H9 (cell line): ENCODE data around the gene GLIPR1L1. TPM values are rescaled to one million over a fixed set of nuclear protein-coding genes. Genes with fewer than 3 reads are reported as not detected.

Source experiments
- DNase-seq: peaks from one replicate; pipeline ENCODE4 v3.0.0-alpha.2; 2017
- H2AFZ ChIP-seq: one replicate; pipeline ENCODE4 v1.6.1; 2013; ENCODE audit warnings: mild to moderate bottlenecking, low read length, control low read depth, moderate library complexity
- H2AK5ac ChIP-seq: 2 replicates; pipeline ENCODE4 v1.6.1; 2013; ENCODE audit warnings: low read length, control low read depth, mixed read lengths; ENCODE audit not compliant: insufficient read length
- H2BK120ac ChIP-seq: one replicate; pipeline ENCODE4 v1.6.1; 2013; ENCODE audit warnings: low read depth, mild to moderate bottlenecking, low read length, control low read depth, inconsistent platforms; ENCODE audit not compliant: poor library complexity, severe bottlenecking
- H2BK12ac ChIP-seq: 2 replicates; pipeline ENCODE4 v1.6.1; 2013; ENCODE audit warnings: low read length, control low read depth, mixed read lengths, low read depth; ENCODE audit not compliant: insufficient read length
- H2BK15ac ChIP-seq: 2 replicates; pipeline ENCODE4 v1.6.1; 2013; ENCODE audit warnings: low read depth, low read length, control low read depth
- H2BK20ac ChIP-seq: one replicate; pipeline ENCODE4 v1.6.1; 2013; ENCODE audit warnings: low read depth, mild to moderate bottlenecking, low read length, control low read depth, inconsistent platforms; ENCODE audit not compliant: poor library complexity, severe bottlenecking
- H2BK5ac ChIP-seq: 2 replicates; pipeline ENCODE4 v1.6.1; 2013; ENCODE audit warnings: low read length, control low read depth, mixed read lengths; ENCODE audit not compliant: insufficient read length
- H3K14ac ChIP-seq: 2 replicates; pipeline ENCODE4 v1.6.1; 2013; ENCODE audit warnings: low read length, control low read depth; ENCODE audit not compliant: insufficient read depth
- H3K18ac ChIP-seq: 2 replicates; pipeline ENCODE4 v1.6.1; 2013; ENCODE audit warnings: low read depth, mild to moderate bottlenecking, mixed read lengths, low read length, control low read depth; ENCODE audit not compliant: insufficient read length
- H3K23ac ChIP-seq: 2 replicates; pipeline ENCODE4 v1.6.1; 2013; ENCODE audit warnings: low read length, control low read depth, mixed read lengths, low read depth; ENCODE audit not compliant: insufficient read length
- H3K23me2 ChIP-seq: 2 replicates; pipeline ENCODE4 v1.6.1; 2013; ENCODE audit warnings: low read depth, mild to moderate bottlenecking, mixed read lengths, low read length, control low read depth; ENCODE audit not compliant: insufficient read length, poor library complexity, severe bottlenecking
- H3K27ac ChIP-seq: 2 replicates; pipeline ENCODE4 v1.5.1; 2013; ENCODE audit warnings: low read length, control low read depth, mixed read lengths, low read depth; ENCODE audit not compliant: insufficient read length
- H3K27me3 ChIP-seq: 2 replicates; pipeline ENCODE4 v1.6.1; 2013; ENCODE audit warnings: low read length, control low read depth, inconsistent platforms; ENCODE audit not compliant: insufficient read depth
- H3K4ac ChIP-seq: 2 replicates; pipeline ENCODE4 v1.6.1; 2013; ENCODE audit warnings: low read depth, mild to moderate bottlenecking, control low read depth, inconsistent platforms, low read length, moderate library complexity
- H3K4me1 ChIP-seq: 2 replicates; pipeline ENCODE4 v1.6.1; 2013; ENCODE audit warnings: low read length, control low read depth, inconsistent platforms; ENCODE audit not compliant: insufficient read depth
- H3K4me2 ChIP-seq: 2 replicates; pipeline ENCODE4 v1.6.1; 2013; ENCODE audit warnings: low read length, control low read depth, mixed read lengths; ENCODE audit not compliant: insufficient read length, insufficient read depth
- H3K56ac ChIP-seq: 2 replicates; pipeline ENCODE4 v1.6.1; 2013; ENCODE audit warnings: low read depth, mild to moderate bottlenecking, mixed read lengths, low read length, control low read depth; ENCODE audit not compliant: insufficient read length
- H3K79me1 ChIP-seq: 2 replicates; pipeline ENCODE4 v1.6.1; 2013; ENCODE audit warnings: low read depth, mild to moderate bottlenecking, moderate library complexity, low read length, control low read depth, inconsistent platforms; ENCODE audit not compliant: insufficient read depth, poor library complexity, severe bottlenecking
- H3K79me2 ChIP-seq: 2 replicates; pipeline ENCODE4 v1.6.1; 2013; ENCODE audit warnings: low read length, control low read depth, inconsistent platforms; ENCODE audit not compliant: insufficient read depth
- H3K9ac ChIP-seq: 2 replicates; pipeline ENCODE4 v1.6.1; 2013; ENCODE audit warnings: low read length, control low read depth, mixed read lengths; ENCODE audit not compliant: insufficient read length; ENCODE audit errors: extremely low read depth
- H3K9me3 ChIP-seq: one replicate; pipeline ENCODE4 v1.6.1; 2013; ENCODE audit warnings: low read depth, low read length, inconsistent platforms; ENCODE audit not compliant: control insufficient read depth
- H3T11ph ChIP-seq: one replicate; pipeline ENCODE4 v1.6.1; 2013; ENCODE audit warnings: mild to moderate bottlenecking, low read length, control low read depth, inconsistent platforms
- H4K20me1 ChIP-seq: one replicate; pipeline ENCODE4 v1.6.1; 2013; ENCODE audit not compliant: control insufficient read depth, insufficient read length, insufficient read depth
- H4K5ac ChIP-seq: 2 replicates; pipeline ENCODE4 v1.6.1; 2013; ENCODE audit warnings: low read depth, mild to moderate bottlenecking, mixed read lengths, low read length, control low read depth; ENCODE audit not compliant: insufficient read length
- H4K8ac ChIP-seq: replicated peaks from 2 replicates; pipeline ENCODE4 v1.6.1; 2013; ENCODE audit warnings: low read length, control low read depth, mixed read lengths, low read depth; ENCODE audit not compliant: insufficient read length
- H4K91ac ChIP-seq: 2 replicates; pipeline ENCODE4 v1.6.1; 2013; ENCODE audit warnings: low read depth, mild to moderate bottlenecking, moderate library complexity, mixed read lengths, low read length, control low read depth; ENCODE audit not compliant: insufficient read length
- H3K27ac Mint-ChIP-seq, 3 experiments: 2 replicates in 2 of 3; 3 replicates in 1 of 3; pipeline ENCODE4 v1.8.0; 2020 to 2021; ENCODE audit warnings: mixed read lengths in 3 of 3, mild to moderate bottlenecking in 1 of 3, moderate library complexity in 1 of 3
- H3K27me3 Mint-ChIP-seq: 2 replicates; pipeline ENCODE4 v1.8.0; 2021; ENCODE audit warnings: low read depth, mild to moderate bottlenecking, moderate library complexity, mixed read lengths
- H3K36me3 Mint-ChIP-seq, 3 experiments: 2 replicates in 2 of 3; 3 replicates in 1 of 3; pipeline ENCODE4 v1.8.0; 2020 to 2021; ENCODE audit warnings: low read depth in 3 of 3, mixed read lengths in 3 of 3; ENCODE audit not compliant: insufficient read depth in 1 of 3
- H3K4me1 Mint-ChIP-seq, 2 experiments: 2 replicates each; pipeline ENCODE4 v1.8.0; 2020; ENCODE audit warnings: mixed read lengths in 2 of 2
- H3K4me3 Mint-ChIP-seq, 2 experiments: 2 replicates in 1 of 2; 3 replicates in 1 of 2; pipeline ENCODE4 v1.8.0; 2020 to 2021; ENCODE audit warnings: mild to moderate bottlenecking in 2 of 2, mixed read lengths in 2 of 2, moderate library complexity in 1 of 2
- H3K9me3 Mint-ChIP-seq, 2 experiments: 2 replicates in 1 of 2; 3 replicates in 1 of 2; pipeline ENCODE4 v1.8.0; 2020; ENCODE audit warnings: mild to moderate bottlenecking in 2 of 2, mixed read lengths in 2 of 2, moderate library complexity in 1 of 2
- WGBS: extraction: QIAGEN DNeasy Blood & Tissue Kit; methylation state at CpG from one replicate; pipeline ENCODE4 v1.1.7; 2013; ENCODE audit warnings: missing lambda C conversion rate, low lambda C conversion rate, mixed read lengths; ENCODE audit not compliant: insufficient read length; ENCODE audit errors: extremely low coverage; 5-methylcytosine and 5-hydroxymethylcytosine counted together
- total RNA-seq: library from RNA; stranded (reverse); gene quantifications from 2 replicates; pipeline ENCODE4 v1.2.1, GENCODE V29; 2021
- TF ChIP-seq, protein P1 (sequence below): fragments of 200-600 bp; sonication (generic); conservative IDR thresholded peaks from 3 replicates; pipeline ENCODE4 v1.8.0; 2021; ENCODE audit warnings: antibody characterized with exemption, mild to moderate bottlenecking

The GLIPR1L1 gene
- total RNA-seq, 1 experiment from 2014 or later = 1.9 TPM

DNA sequence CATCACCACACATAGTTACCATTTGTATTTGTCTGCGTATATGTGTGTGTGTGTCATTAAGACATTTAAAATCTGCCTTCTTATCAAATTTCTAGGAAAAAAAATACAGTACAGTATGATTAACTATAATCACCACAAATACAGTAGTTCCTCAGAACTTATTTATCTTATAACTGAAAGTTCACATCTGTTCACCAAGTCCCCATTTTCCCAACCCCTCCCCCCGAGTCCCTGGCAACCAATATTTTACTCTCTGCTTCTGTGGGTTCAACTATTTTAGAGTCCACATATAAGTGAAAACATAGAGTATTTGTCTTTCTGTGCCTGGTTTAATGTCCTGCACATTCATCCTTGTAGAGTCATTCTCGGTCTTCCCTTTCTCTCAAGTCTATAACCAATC is 16.7 kb upstream of the GLIPR1L1 start:
- no peaks in the 10 kb centered on the region for H3K79me1 ChIP-seq
- no peaks in the 10 kb centered on the region for H4K20me1 ChIP-seq
- H3K56ac ChIP-seq = no peak overlapping the region
- no peak overlapping the region for H2BK12ac ChIP-seq
- no peaks in the 10 kb centered on the region for H3K9me3 ChIP-seq
- no peak overlapping the region for H3K4me2 ChIP-seq
- no peak overlapping the region for H2BK15ac ChIP-seq
- no peaks in the 10 kb centered on the region for H3K79me2 ChIP-seq
- no CpG with 5 or more reads among the region's 3 CpGs for WGBS
- H3K9me3 Mint-ChIP-seq = no peaks in the 10 kb centered on the region
- no peak overlapping the region for H4K91ac ChIP-seq
- H2BK120ac ChIP-seq = no peak overlapping the region
- no peak overlapping the region for H2AFZ ChIP-seq
- TF ChIP-seq, protein P1, sequence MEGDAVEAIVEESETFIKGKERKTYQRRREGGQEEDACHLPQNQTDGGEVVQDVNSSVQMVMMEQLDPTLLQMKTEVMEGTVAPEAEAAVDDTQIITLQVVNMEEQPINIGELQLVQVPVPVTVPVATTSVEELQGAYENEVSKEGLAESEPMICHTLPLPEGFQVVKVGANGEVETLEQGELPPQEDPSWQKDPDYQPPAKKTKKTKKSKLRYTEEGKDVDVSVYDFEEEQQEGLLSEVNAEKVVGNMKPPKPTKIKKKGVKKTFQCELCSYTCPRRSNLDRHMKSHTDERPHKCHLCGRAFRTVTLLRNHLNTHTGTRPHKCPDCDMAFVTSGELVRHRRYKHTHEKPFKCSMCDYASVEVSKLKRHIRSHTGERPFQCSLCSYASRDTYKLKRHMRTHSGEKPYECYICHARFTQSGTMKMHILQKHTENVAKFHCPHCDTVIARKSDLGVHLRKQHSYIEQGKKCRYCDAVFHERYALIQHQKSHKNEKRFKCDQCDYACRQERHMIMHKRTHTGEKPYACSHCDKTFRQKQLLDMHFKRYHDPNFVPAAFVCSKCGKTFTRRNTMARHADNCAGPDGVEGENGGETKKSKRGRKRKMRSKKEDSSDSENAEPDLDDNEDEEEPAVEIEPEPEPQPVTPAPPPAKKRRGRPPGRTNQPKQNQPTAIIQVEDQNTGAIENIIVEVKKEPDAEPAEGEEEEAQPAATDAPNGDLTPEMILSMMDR = no peak
- H3K4me1 ChIP-seq = no peaks in the 10 kb centered on the region
- peaks cover 0 to 3% of the 10 kb centered on the region in 2 experiments; a peak in 1 of 4 replicates for H3K4me1 Mint-ChIP-seq
- no peak overlapping the region for H3K18ac ChIP-seq
- no peak overlapping the region for H4K8ac ChIP-seq
- no peak for DNase-seq
- no peak overlapping the region for H3K4ac ChIP-seq
- no peak overlapping the region for H2AK5ac ChIP-seq
- no peak overlapping the region for H3K27ac ChIP-seq
- no peaks in the 10 kb centered on the region for H3K27me3 Mint-ChIP-seq
- H3K27ac Mint-ChIP-seq = no peak overlapping the region
- H3K14ac ChIP-seq = no peak overlapping the region
- no peak overlapping the region for H2BK20ac ChIP-seq
- no peaks in the 10 kb centered on the region for H3K27me3 ChIP-seq
- H3K36me3 Mint-ChIP-seq = no peaks in the 10 kb centered on the region
- H3K4me3 Mint-ChIP-seq = no peak overlapping the region
- H3T11ph ChIP-seq = no peak overlapping the region
- H4K5ac ChIP-seq = no peak overlapping the region
- no peak overlapping the region for H2BK5ac ChIP-seq
- H3K9ac ChIP-seq = no peak overlapping the region
- no peak overlapping the region for H3K23ac ChIP-seq
- no peaks in the 10 kb centered on the region for H3K23me2 ChIP-seq
